ENCODE results near the gene TBL1X.

TBL1X gene

DNA sequence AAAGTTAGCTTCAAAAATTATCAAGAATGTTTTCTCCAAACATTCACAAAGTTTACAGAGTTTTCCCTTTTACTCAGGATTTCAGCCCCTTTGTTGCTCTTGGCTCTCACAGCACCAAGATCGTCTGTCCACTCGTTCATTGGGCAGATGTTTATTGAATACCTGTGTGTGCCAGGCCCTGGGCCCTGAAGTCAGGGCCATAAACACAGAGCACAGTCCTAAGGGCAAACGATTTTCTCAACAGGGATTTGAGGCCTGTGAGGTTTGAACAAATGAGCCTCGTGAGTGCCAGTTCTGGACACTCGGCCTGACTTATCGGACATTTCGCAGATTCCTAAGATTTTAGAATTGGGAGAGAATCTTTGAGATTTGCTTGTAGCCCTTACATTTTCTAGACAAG is 142.1 kb downstream of the TBL1X start:
- no peak overlapping the region for H3K27ac ChIP-seq
- no peak for TF ChIP-seq ZFX (IDR thresholded peaks at IDR 0.05)
- TF ChIP-seq, protein P1, sequence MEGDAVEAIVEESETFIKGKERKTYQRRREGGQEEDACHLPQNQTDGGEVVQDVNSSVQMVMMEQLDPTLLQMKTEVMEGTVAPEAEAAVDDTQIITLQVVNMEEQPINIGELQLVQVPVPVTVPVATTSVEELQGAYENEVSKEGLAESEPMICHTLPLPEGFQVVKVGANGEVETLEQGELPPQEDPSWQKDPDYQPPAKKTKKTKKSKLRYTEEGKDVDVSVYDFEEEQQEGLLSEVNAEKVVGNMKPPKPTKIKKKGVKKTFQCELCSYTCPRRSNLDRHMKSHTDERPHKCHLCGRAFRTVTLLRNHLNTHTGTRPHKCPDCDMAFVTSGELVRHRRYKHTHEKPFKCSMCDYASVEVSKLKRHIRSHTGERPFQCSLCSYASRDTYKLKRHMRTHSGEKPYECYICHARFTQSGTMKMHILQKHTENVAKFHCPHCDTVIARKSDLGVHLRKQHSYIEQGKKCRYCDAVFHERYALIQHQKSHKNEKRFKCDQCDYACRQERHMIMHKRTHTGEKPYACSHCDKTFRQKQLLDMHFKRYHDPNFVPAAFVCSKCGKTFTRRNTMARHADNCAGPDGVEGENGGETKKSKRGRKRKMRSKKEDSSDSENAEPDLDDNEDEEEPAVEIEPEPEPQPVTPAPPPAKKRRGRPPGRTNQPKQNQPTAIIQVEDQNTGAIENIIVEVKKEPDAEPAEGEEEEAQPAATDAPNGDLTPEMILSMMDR (conservative IDR thresholded peaks at IDR 0.05), result no peak

DNA sequence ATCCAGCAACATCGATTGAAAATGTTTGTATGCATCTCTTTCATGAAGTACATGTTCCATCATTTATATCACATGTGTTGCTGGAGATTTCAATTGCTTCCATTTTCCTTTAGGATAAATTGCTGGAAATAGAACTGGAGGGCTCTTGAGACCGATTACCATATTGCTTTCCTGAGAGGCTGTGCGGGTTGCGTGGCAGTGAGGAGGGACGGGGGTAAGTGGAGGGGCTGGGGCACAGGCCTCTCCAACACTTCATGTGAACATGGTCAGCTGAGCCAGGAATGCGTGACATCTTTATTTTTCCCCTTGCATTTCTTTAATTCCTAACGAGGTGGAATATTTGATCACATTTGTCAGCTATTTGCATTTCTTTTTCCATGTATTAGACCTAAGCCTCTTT is 144.6 kb downstream of the TBL1X start:
- no peak overlapping the region for H3K27ac ChIP-seq
- TF ChIP-seq, protein P1 (conservative IDR thresholded peaks at IDR 0.05), result no peak
- TF ChIP-seq ZFX (IDR thresholded peaks at IDR 0.05), result no peak

DNA sequence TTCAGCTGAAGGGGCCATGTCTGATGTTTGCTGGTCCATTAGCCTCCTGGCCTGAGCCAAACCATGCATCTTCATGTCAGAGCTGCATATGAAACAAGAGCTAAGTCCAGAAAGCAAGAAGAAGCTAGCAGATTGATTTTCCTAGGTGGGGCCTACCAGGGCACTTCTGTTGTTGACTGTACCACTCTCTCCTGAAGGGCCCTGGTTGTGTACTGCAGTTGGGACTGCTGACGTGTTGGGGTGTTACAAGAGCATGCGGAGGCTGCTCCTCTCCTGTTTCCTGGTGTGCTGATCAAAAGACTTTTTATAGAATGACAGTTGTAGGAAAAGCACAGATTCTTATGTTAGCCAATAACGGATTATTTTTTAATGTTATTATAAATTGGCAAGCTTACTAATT is 145.1 kb downstream of the TBL1X start:
- H3K27ac ChIP-seq, result no peak overlapping the region
- no peak for TF ChIP-seq ZFX (IDR thresholded peaks at IDR 0.05)
- TF ChIP-seq, protein P1 (conservative IDR thresholded peaks at IDR 0.05), result no peak

GRCh38 chrX:9610771-9611392 is 146.0 kb downstream of the TBL1X start:
- no peak for TF ChIP-seq ZFX (IDR thresholded peaks at IDR 0.05)
- TF ChIP-seq, protein P1 (conservative IDR thresholded peaks at IDR 0.05), result no peak
- H3K27ac ChIP-seq, result no peak overlapping the region

DNA sequence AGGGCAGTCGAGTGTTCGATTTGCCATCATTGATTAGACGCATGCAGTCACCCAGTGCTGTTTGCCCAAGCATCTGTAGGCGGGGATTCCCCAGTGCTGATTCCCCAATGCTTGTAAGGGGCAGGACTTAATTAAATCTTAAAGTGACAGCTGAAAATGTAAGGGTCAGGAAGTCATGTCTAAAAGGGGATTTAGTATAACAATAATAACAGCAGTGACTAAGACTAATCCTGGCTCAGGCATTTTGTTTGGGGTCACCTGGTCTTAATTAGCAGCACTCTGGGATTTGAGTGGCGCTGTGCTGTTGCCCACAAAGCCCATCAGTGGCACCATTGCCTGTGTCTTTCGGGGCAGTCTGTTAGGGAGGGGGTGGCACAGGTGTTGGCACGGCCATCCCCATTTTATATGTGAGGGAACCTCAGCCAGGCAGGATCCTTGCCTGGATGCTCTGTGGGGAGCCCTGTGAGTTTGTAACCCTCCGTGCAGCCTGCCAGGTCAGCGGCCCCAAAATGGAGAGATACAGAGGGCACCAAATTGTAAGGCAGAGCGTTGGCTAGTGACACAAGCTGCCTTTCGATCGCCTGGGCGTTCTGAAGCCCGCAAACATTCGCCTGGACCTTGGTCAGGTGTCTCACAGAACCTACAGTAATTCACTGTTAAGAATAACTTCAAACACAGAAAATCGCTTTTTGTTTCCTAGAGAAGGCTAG is 146.7 kb downstream of the TBL1X start:
- TF ChIP-seq ZFX (IDR thresholded peaks at IDR 0.05), result no peak
- TF ChIP-seq, protein P1 (conservative IDR thresholded peaks at IDR 0.05), result no peak
- no peak overlapping the region for H3K27ac ChIP-seq

GRCh38 chrX:9612146-9612505 is 147.3 kb downstream of the TBL1X start:
- no peak overlapping the region for H3K27ac ChIP-seq
- TF ChIP-seq ZFX (IDR thresholded peaks at IDR 0.05), result no peak
- TF ChIP-seq, protein P1 (conservative IDR thresholded peaks at IDR 0.05), result no peak

DNA sequence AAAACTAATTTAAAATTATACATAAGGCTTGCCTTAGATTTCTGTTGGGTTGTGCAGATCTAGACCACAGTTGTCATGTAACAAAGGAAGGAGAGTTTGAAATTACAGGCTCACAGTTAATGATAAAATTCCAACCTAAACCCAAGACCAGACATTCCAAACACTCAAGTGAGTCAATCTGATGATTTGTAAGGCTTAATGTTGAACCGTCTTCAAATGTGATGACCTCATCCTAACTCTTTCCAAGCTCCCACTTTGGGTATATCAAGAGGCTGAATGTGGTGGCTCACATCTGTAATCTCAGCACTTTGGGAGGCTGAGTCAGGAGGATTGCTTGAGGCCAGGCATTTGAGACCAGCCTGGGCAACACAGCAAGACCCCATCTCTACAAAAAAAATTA is 149.2 kb downstream of the TBL1X start:
- no peak for TF ChIP-seq ZFX (IDR thresholded peaks at IDR 0.05)
- TF ChIP-seq, protein P1 (conservative IDR thresholded peaks at IDR 0.05), result no peak
- H3K27ac ChIP-seq, result no peak overlapping the region
